Uterus (tissue), 4 donors: ENCODE data around the gene ARF6. TPM values are rescaled to one million over a fixed set of nuclear protein-coding genes. Genes with fewer than 3 reads are reported as not detected.

Experiments
- DNase-seq, 2 donors: peaks; one replicate each; pipeline ENCODE4 v3.0.0-alpha.2; 2019 to 2020
- H3K27ac ChIP-seq, 2 donors: fragments of 200-600 bp; sonication (generic); 1 replicate in 1 of 2; 2 replicates in 1 of 2; pipeline ENCODE4 v1.5.1; 2016 to 2018
- H3K27me3 ChIP-seq, 2 donors: fragments of 200-600 bp; sonication (generic); one replicate each; pipeline ENCODE4 v1.5.1; 2018 to 2019; ENCODE audit warnings: control low read depth in 1 of 2
- H3K36me3 ChIP-seq, 2 donors: fragments of 200-600 bp; sonication (generic); one replicate each; pipeline ENCODE4 v1.5.1; 2019; ENCODE audit warnings: control low read depth in 1 of 2
- H3K4me1 ChIP-seq, 2 donors: fragments of 200-600 bp; sonication (generic); one replicate each; pipeline ENCODE4 v1.5.1; 2018 to 2019; ENCODE audit warnings: control low read depth in 1 of 2
- H3K4me3 ChIP-seq, 2 donors: fragments of 200-600 bp; sonication (generic); 1 replicate in 1 of 2; 2 replicates in 1 of 2; pipeline ENCODE4 v1.5.1; 2018 to 2019; ENCODE audit warnings: mild to moderate bottlenecking in 1 of 2
- H3K9me3 ChIP-seq, 2 donors: fragments of 200-600 bp; sonication (generic); one replicate each; pipeline ENCODE4 v1.5.1; 2019; ENCODE audit warnings: control low read depth in 1 of 2
- CTCF ChIP-seq, 4 experiments: fragments of 200-600 bp in 2 of 4; fragments of 450-650 bp in 2 of 4; sonication (generic) in 2 of 4; IDR thresholded peaks; one replicate each; pipeline ENCODE4 v1.5.1; 2016 to 2019; ENCODE audit warnings: antibody characterized with exemption in 4 of 4, mild to moderate bottlenecking in 2 of 4, moderate library complexity in 1 of 4
- POLR2A ChIP-seq, 2 donors: fragments of 450-650 bp; IDR thresholded peaks; one replicate each; pipeline ENCODE4 v1.6.1; 2016; ENCODE audit warnings: antibody characterized with exemption in 2 of 2, mild to moderate bottlenecking in 1 of 2, moderate library complexity in 1 of 2
- intact Hi-C: fragments of 100-400 bp; cut with DNase I; formaldehyde crosslinking; loops from one replicate; pipeline ENCODE4 v1.15.1; 2023; ENCODE audit warnings: low total_unique reads
- total RNA-seq, 4 donors: library from RNA; depleted of rRNA in 3 of 4; stranded (reverse); fragments of >200 nt in 3 of 4; gene quantifications; one replicate each; pipeline versions ENCODE4 v1.1.0 to v1.2.4, GENCODE V29; 2014 to 2023
- donor health status: DM: yes; HTN: yes; CAD: no.

The ARF6 gene
- total RNA-seq, 4 donors from 2014 or later, result 21.3 to 70.8 (median 36.1) TPM

- Histone ChIP-seq H3K9me3 (no peaks in the 10 kb centered on the region), H3K27me3 (no peaks in the 10 kb centered on the region), H3K27ac (no peak overlapping the region), H3K36me3 (no peaks in the 10 kb centered on the region), H3K4me3 (no peak overlapping the region), H3K4me1 (no peaks in the 10 kb centered on the region)
- intact Hi-C loops, result no loop called here
- TF ChIP-seq POLR2A (IDR thresholded peaks at IDR 0.05), result no peak
- TF ChIP-seq CTCF (IDR thresholded peaks at IDR 0.05), result no peak
- no peak for DNase-seq
Observed at GRCh38 chr14:49930720-49931119, 37.8 kb downstream of the ARF6 start.

GRCh38 chr14:49931523-49931922 lies 38.6 kb downstream of the ARF6 start:
- no peaks in the 10 kb centered on the region for H3K27me3 ChIP-seq
- H3K27ac ChIP-seq, result no peak overlapping the region
- no peaks in the 10 kb centered on the region for H3K4me1 ChIP-seq
- intact Hi-C loops, result no loop called here
- DNase-seq, result no peak
- H3K4me3 ChIP-seq, result no peak overlapping the region
- no peaks in the 10 kb centered on the region for H3K36me3 ChIP-seq
- no peaks in the 10 kb centered on the region for H3K9me3 ChIP-seq
- TF ChIP-seq POLR2A (IDR thresholded peaks at IDR 0.05) (no peak), CTCF (IDR thresholded peaks at IDR 0.05) (no peak)

- H3K4me3 ChIP-seq, result no peak overlapping the region
- TF ChIP-seq POLR2A (IDR thresholded peaks at IDR 0.05) (no peak), CTCF (IDR thresholded peaks at IDR 0.05) (no peak)
- H3K36me3 ChIP-seq, result no peaks in the 10 kb centered on the region
- no peak for DNase-seq
- H3K27me3 ChIP-seq, result no peaks in the 10 kb centered on the region
- intact Hi-C loops, result no loop called here
- H3K4me1 ChIP-seq, result no peaks in the 10 kb centered on the region
- no peak overlapping the region for H3K27ac ChIP-seq
- no peaks in the 10 kb centered on the region for H3K9me3 ChIP-seq
Observed at GRCh38 chr14:49933128-49933527, 40.2 kb downstream of the ARF6 start.

- H3K9me3 ChIP-seq, result no peaks in the 10 kb centered on the region
Observed at GRCh38 chr14:49933704-49934103, 40.8 kb downstream of the ARF6 start.

GRCh38 chr14:49934646-49935045 lies 41.8 kb downstream of the ARF6 start:
- Histone ChIP-seq H3K4me3 (no peak overlapping the region), H3K9me3 (no peaks in the 10 kb centered on the region), H3K4me1 (no peaks in the 10 kb centered on the region), H3K27me3 (no peaks in the 10 kb centered on the region), H3K27ac (no peak overlapping the region), H3K36me3 (no peaks in the 10 kb centered on the region)
- intact Hi-C loops, result no loop called here
- no peak for TF ChIP-seq CTCF (IDR thresholded peaks at IDR 0.05)
- no peak for TF ChIP-seq POLR2A (IDR thresholded peaks at IDR 0.05)
- DNase-seq, result no peak

More at GRCh38 chr14:49933704-49934103, 40.8 kb downstream of the ARF6 start:
- Histone ChIP-seq H3K27ac (no peak overlapping the region), H3K4me3 (no peak overlapping the region), H3K4me1 (no peaks in the 10 kb centered on the region), H3K27me3 (no peaks in the 10 kb centered on the region), H3K36me3 (no peaks in the 10 kb centered on the region)
- TF ChIP-seq CTCF (IDR thresholded peaks at IDR 0.05) (no peak), POLR2A (IDR thresholded peaks at IDR 0.05) (no peak)
- no peak for DNase-seq
- intact Hi-C loops, result no loop called here
